HEK293 (cell line): Measurements from ENCODE around the gene LSG1.

Experiments
- CTCF ChIA-PET: fragments of 350-600 bp; formaldehyde crosslinking; extraction: SDS; loops from one replicate; lab custom pipeline; 2021; ENCODE audit warnings: antibody characterized with exemption; lab: Yijun Ruan, JAX
- POLR2A ChIA-PET: fragments of 300-600 bp; formaldehyde crosslinking; extraction: SDS; loops from one replicate; lab custom pipeline; 2020; ENCODE audit warnings: antibody characterized with exemption, inconsistent platforms; lab: Yijun Ruan, JAX
- H3K27ac ChIP-seq: fragments of 200-500 bp; sonication (Bioruptor generic); 2 replicates; pipeline ENCODE4 v1.5.1; 2014; ENCODE audit warnings: low read depth, low read length, control low read depth, inconsistent platforms; ENCODE audit errors: extremely low read depth
- H3K36me3 ChIP-seq, 2 experiments: fragments of 200-500 bp in 1 of 2; sonication (Bioruptor generic) in 1 of 2; 1 replicate in 1 of 2; 2 replicates in 1 of 2; pipeline ENCODE4 v1.5.1; 2014 to 2017; ENCODE audit warnings: inconsistent platforms in 2 of 2, low read length in 2 of 2; ENCODE audit not compliant: control insufficient read depth in 2 of 2, insufficient read depth in 1 of 2
- H3K4me1 ChIP-seq: fragments of 200-500 bp; sonication (Bioruptor generic); 2 replicates; pipeline ENCODE4 v1.5.1; 2014; ENCODE audit warnings: mild to moderate bottlenecking, low read length, inconsistent platforms; ENCODE audit not compliant: control insufficient read depth, insufficient read depth
- H3K4me3 ChIP-seq: 2 replicates; pipeline ENCODE4 v1.5.1; 2011; ENCODE audit warnings: low read depth, mild to moderate bottlenecking, control low read depth, low read length, moderate library complexity
- H3K9me3 ChIP-seq: fragments of 200-500 bp; sonication (Bioruptor generic); 2 replicates; pipeline ENCODE4 v1.5.1; 2014; ENCODE audit warnings: low read depth, low read length, inconsistent platforms; ENCODE audit not compliant: control insufficient read depth, insufficient read depth
- BCL6B ChIP-seq: fragments of 450-650 bp; formaldehyde crosslinking; IDR thresholded peaks from 2 replicates; pipeline ENCODE4 v1.5.1; 2017; ENCODE audit warnings: missing biosample characterization, missing genetic modification characterization
- CTCF ChIP-seq: fragments of 450-650 bp; formaldehyde crosslinking; IDR thresholded peaks from 2 replicates; pipeline ENCODE4 v1.5.1; 2016; ENCODE audit warnings: missing biosample characterization, missing genetic modification characterization
- GLI4 ChIP-seq: fragments of 450-650 bp; formaldehyde crosslinking; IDR thresholded peaks from 2 replicates; pipeline ENCODE4 v1.5.1; 2016; ENCODE audit warnings: missing biosample characterization, missing genetic modification characterization
- MYNN ChIP-seq: fragments of 450-650 bp; formaldehyde crosslinking; IDR thresholded peaks from 2 replicates; pipeline ENCODE4 v1.5.1; 2016; ENCODE audit warnings: missing biosample characterization, missing genetic modification characterization, borderline replicate concordance
- PRDM10 ChIP-seq: fragments of 450-650 bp; formaldehyde crosslinking; IDR thresholded peaks from 2 replicates; pipeline ENCODE4 v1.5.1; 2016; ENCODE audit warnings: missing biosample characterization, missing genetic modification characterization
- REPIN1 ChIP-seq: fragments of 450-650 bp; formaldehyde crosslinking; IDR thresholded peaks from 2 replicates; pipeline ENCODE4 v1.5.1; 2017; ENCODE audit warnings: missing biosample characterization, missing genetic modification characterization, low read depth
- SCRT1 ChIP-seq: fragments of 450-650 bp; formaldehyde crosslinking; IDR thresholded peaks from 2 replicates; pipeline ENCODE4 v1.5.1; 2016; ENCODE audit warnings: missing biosample characterization, missing genetic modification characterization, borderline replicate concordance
- ZFP3 ChIP-seq: fragments of 450-650 bp; formaldehyde crosslinking; IDR thresholded peaks from 2 replicates; pipeline ENCODE4 v1.5.1; 2016; ENCODE audit warnings: low read depth, missing biosample characterization, missing genetic modification characterization
- ZNF157 ChIP-seq: fragments of 450-650 bp; formaldehyde crosslinking; IDR thresholded peaks from 2 replicates; pipeline ENCODE4 v1.5.1; 2016; ENCODE audit warnings: missing biosample characterization, missing genetic modification characterization
- ZNF2 ChIP-seq: fragments of 450-650 bp; formaldehyde crosslinking; IDR thresholded peaks from 2 replicates; pipeline ENCODE4 v1.5.1; 2016; ENCODE audit warnings: missing biosample characterization, missing genetic modification characterization
- ZNF24 ChIP-seq: fragments of 450-650 bp; formaldehyde crosslinking; IDR thresholded peaks from 2 replicates; pipeline ENCODE4 v1.5.1; 2016; ENCODE audit warnings: missing biosample characterization, missing genetic modification characterization
- ZNF311 ChIP-seq: fragments of 450-650 bp; formaldehyde crosslinking; IDR thresholded peaks from 2 replicates; pipeline ENCODE4 v1.5.1; 2017; ENCODE audit warnings: missing biosample characterization, missing genetic modification characterization, borderline replicate concordance
- ZNF324 ChIP-seq: fragments of 450-650 bp; formaldehyde crosslinking; IDR thresholded peaks from 2 replicates; pipeline ENCODE4 v1.5.1; 2016; ENCODE audit warnings: missing biosample characterization, missing genetic modification characterization
- ZNF335 ChIP-seq: fragments of 450-650 bp; formaldehyde crosslinking; conservative IDR thresholded peaks from 2 replicates; pipeline ENCODE4 v1.5.1; 2016; ENCODE audit warnings: missing biosample characterization, missing genetic modification characterization
- ZNF394 ChIP-seq: fragments of 450-650 bp; formaldehyde crosslinking; IDR thresholded peaks from 2 replicates; pipeline ENCODE4 v1.5.1; 2016; ENCODE audit warnings: missing biosample characterization, missing genetic modification characterization, mild to moderate bottlenecking, moderate library complexity, borderline replicate concordance
- ZNF423 ChIP-seq: fragments of 450-650 bp; formaldehyde crosslinking; IDR thresholded peaks from 2 replicates; pipeline ENCODE4 v1.5.1; 2016; ENCODE audit warnings: missing biosample characterization, missing genetic modification characterization
- ZNF501 ChIP-seq: fragments of 450-650 bp; formaldehyde crosslinking; IDR thresholded peaks from 2 replicates; pipeline ENCODE4 v1.5.1; 2016; ENCODE audit warnings: missing biosample characterization, missing genetic modification characterization
- ZNF521 ChIP-seq: fragments of 450-650 bp; formaldehyde crosslinking; IDR thresholded peaks from 2 replicates; pipeline ENCODE4 v1.5.1; 2017; ENCODE audit warnings: missing biosample characterization, mild to moderate bottlenecking, missing genetic modification characterization
- ZNF530 ChIP-seq: fragments of 450-650 bp; formaldehyde crosslinking; IDR thresholded peaks from 2 replicates; pipeline ENCODE4 v1.5.1; 2016; ENCODE audit warnings: low read depth, missing biosample characterization, missing genetic modification characterization
- ZNF626 ChIP-seq: fragments of 450-650 bp; sonication (Bioruptor Pico); formaldehyde crosslinking; IDR thresholded peaks from 2 replicates; pipeline ENCODE4 v1.5.1; 2018; ENCODE audit warnings: missing biosample characterization, missing genetic modification characterization, inconsistent platforms
- ZNF629 ChIP-seq: fragments of 450-650 bp; formaldehyde crosslinking; IDR thresholded peaks from 2 replicates; pipeline ENCODE4 v1.5.1; 2017; ENCODE audit warnings: missing biosample characterization, missing genetic modification characterization
- ZNF768 ChIP-seq: fragments of 450-650 bp; formaldehyde crosslinking; IDR thresholded peaks from 2 replicates; pipeline ENCODE4 v1.5.1; 2018; ENCODE audit warnings: missing biosample characterization, mild to moderate bottlenecking, missing genetic modification characterization
- ZNF792 ChIP-seq: fragments of 450-650 bp; formaldehyde crosslinking; IDR thresholded peaks from 2 replicates; pipeline ENCODE4 v1.5.1; 2016; ENCODE audit warnings: missing biosample characterization, missing genetic modification characterization
- ZNF843 ChIP-seq: fragments of 450-650 bp; formaldehyde crosslinking; IDR thresholded peaks from 2 replicates; pipeline ENCODE4 v1.5.1; 2016; ENCODE audit warnings: missing biosample characterization, missing genetic modification characterization
- ZSCAN30 ChIP-seq: fragments of 450-650 bp; IDR thresholded peaks from 2 replicates; pipeline ENCODE4 v1.5.1; 2018; ENCODE audit warnings: missing biosample characterization, mild to moderate bottlenecking, missing genetic modification characterization, moderate library complexity

LSG1 gene

GRCh38 chr3:194621947-194622346 is 50.0 kb downstream of the LSG1 start:
- H3K27ac ChIP-seq: no peak overlapping the region

GRCh38 chr3:194620196-194620595 is 51.8 kb downstream of the LSG1 start:
- Histone ChIP-seq H3K4me1 (peaks cover 2% of the 10 kb centered on the region; the same call in 1 of the 2 replicates), H3K9me3 (no peaks in the 10 kb centered on the region), H3K27ac (no peak overlapping the region), H3K4me3 (no peak overlapping the region), H3K36me3 (peaks cover 0 to 12% of the 10 kb centered on the region in 2 experiments; a peak in 2 of 3 replicates)
- TF ChIP-seq REPIN1 (tag by site-specific recombination) (no peak), ZNF24 (tag by site-specific recombination) (no peak), BCL6B (tag by site-specific recombination) (no peak), ZNF157 (tag by site-specific recombination) (no peak), ZNF629 (tag by site-specific recombination) (no peak), CTCF (tag by site-specific recombination) (no peak), ZNF501 (tag by site-specific recombination) (no peak), ZNF2 (tag by site-specific recombination) (no peak), SCRT1 (no peak), ZNF311 (no peak), ZNF626 (tag by site-specific recombination) (no peak), ZNF521 (tag by site-specific recombination) (no peak), GLI4 (no peak)
- ChIA-PET POLR2A (interaction anchor here (0.7 kb wide), 1 partner anchor 784 kb away, joined by 6 read pairs; no protein-coding TSS in a partner anchor), CTCF (interaction anchor here (1.4 kb wide), 1 partner anchor 15 kb away, joined by 4 read pairs; no protein-coding TSS in a partner anchor)

More at GRCh38 chr3:194621947-194622346, 50.0 kb downstream of the LSG1 start:
- peaks cover 0 to 14% of the 10 kb centered on the region in 2 experiments; a peak in 2 of 3 replicates for H3K36me3 ChIP-seq
- POLR2A ChIA-PET: no interaction called here
- TF ChIP-seq ZNF394 (tag by site-specific recombination): no peak
- TF ChIP-seq ZNF792 (tag by site-specific recombination): no peak
- TF ChIP-seq ZFP3 (tag by site-specific recombination): no peak
- TF ChIP-seq MYNN (tag by site-specific recombination): no peak
- TF ChIP-seq, all 188 proteins: peak for 0
- Histone ChIP-seq H3K9me3 (no peaks in the 10 kb centered on the region), H3K4me1 (peaks cover 2% of the 10 kb centered on the region; the same call in 1 of the 2 replicates), H3K4me3 (no peak overlapping the region)
- CTCF ChIA-PET: interaction anchor here (0.6 kb wide), 2 partner anchors 150 to 719 kb away, joined by 3 read pairs; no protein-coding TSS in a partner anchor

- Histone ChIP-seq H3K27ac (no peak overlapping the region), H3K9me3 (no peaks in the 10 kb centered on the region), H3K4me3 (no peak overlapping the region), H3K36me3 (peaks cover 0 to 9% of the 10 kb centered on the region in 2 experiments; a peak in 2 of 3 replicates), H3K4me1 (peaks cover 2% of the 10 kb centered on the region; the same call in 1 of the 2 replicates)
- ChIA-PET POLR2A (no interaction called here), CTCF (interaction anchor here (1.4 kb wide), 1 partner anchor 15 kb away, joined by 4 read pairs; no protein-coding TSS in a partner anchor)
- TF ChIP-seq ZNF530 (no peak), ZSCAN30 (tag by site-specific recombination) (no peak), SCRT1 (no peak), ZNF335 (no peak), ZNF423 (no peak), ZNF768 (no peak), ZNF324 (tag by site-specific recombination) (no peak), PRDM10 (tag by site-specific recombination) (no peak), ZNF843 (tag by site-specific recombination) (no peak)
Observed at GRCh38 chr3:194619741-194620140, 52.2 kb downstream of the LSG1 start.
